ENCODE measurements around the gene PRR36. TPM values are rescaled to one million over a fixed set of nuclear protein-coding genes. Genes with fewer than 3 reads are reported as not detected.
"Not testable (repeated sequence)": the region's sequence is repeated elsewhere in the genome, so short reads cannot be mapped to it uniquely, and the experiment has no call there.

Gene PRR36
- total RNA-seq, 4 donors from 2014 or later: not detected

- TF ChIP-seq CTCF (IDR thresholded peaks at IDR 0.05) (no peak), POLR2A (IDR thresholded peaks at IDR 0.05) (no peak)
- H3K27me3 ChIP-seq: peaks cover 0 to 20% of the 10 kb centered on the region in 2 donors
- H3K9me3 ChIP-seq: no peaks in the 10 kb centered on the region
- peaks cover 0 to 14% (median 0%) of the 10 kb centered on the region in 3 donors for H3K36me3 ChIP-seq
- H3K27ac ChIP-seq: peak overlapping the region; percentile 53 to 98 (median 95)
- DNase-seq: no peak
- peak overlapping the region; percentile 58 to 94 (median 90) for H3K4me3 ChIP-seq
- H3K4me1 ChIP-seq: peaks cover 2 to 51% (median 36%) of the 10 kb centered on the region in 4 donors
These were observed 47.2 kb upstream of the PRR36 start for GRCh38 chr19:7921302-7921966.

GRCh38 chr19:7920519-7921301 is 46.5 kb upstream of the PRR36 start:
- Histone ChIP-seq H3K27me3 (peaks cover 0 to 27% of the 10 kb centered on the region in 2 donors), H3K4me1 (peaks cover 2 to 54% (median 34%) of the 10 kb centered on the region in 4 donors), H3K4me3 (peak overlapping the region; percentile 78 to 94 (median 90)), H3K36me3 (peaks cover 0 to 14% (median 0%) of the 10 kb centered on the region in 3 donors), H3K27ac (peak overlapping the region; percentile 87 to 98 (median 95)), H3K9me3 (no peaks in the 10 kb centered on the region)
- no peak for TF ChIP-seq CTCF (IDR thresholded peaks at IDR 0.05)
- peak in 1 of 2 donors; percentile 45 for TF ChIP-seq POLR2A (IDR thresholded peaks at IDR 0.05)
- peak; percentile 100 for DNase-seq

GRCh38 chr19:7919610-7920518 is 45.7 kb upstream of the PRR36 start, which contains the start of gene SNAPC2:
Gene SNAPC2 (plus strand): TSS chr19:7920338. CDS start chr19:7920367, 29 bp downstream.
- peaks cover 0 to 14% (median 0%) of the 10 kb centered on the region in 3 donors for H3K36me3 ChIP-seq
- no peaks in the 10 kb centered on the region for H3K9me3 ChIP-seq
- H3K4me3 ChIP-seq: peak within 1 kb of the TSS; percentile 78 to 94 (median 90)
- DNase-seq: peak; percentile 94 to 99 (median 98)
- peaks cover 2 to 50% (median 30%) of the 10 kb centered on the region in 4 donors for H3K4me1 ChIP-seq
- peak within 1 kb of the TSS; percentile 87 to 98 (median 95) for H3K27ac ChIP-seq
- peaks cover 0 to 36% of the 10 kb centered on the region in 2 donors for H3K27me3 ChIP-seq
- TF ChIP-seq CTCF (IDR thresholded peaks at IDR 0.05): peak in 1 of 6 experiments; percentile 30
- TF ChIP-seq POLR2A (IDR thresholded peaks at IDR 0.05): peak; percentile 33 to 42

- Histone ChIP-seq H3K27me3 (peaks cover 0 to 38% of the 10 kb centered on the region in 2 donors), H3K9me3 (no peaks in the 10 kb centered on the region), H3K4me1 (peaks cover 2 to 46% (median 29%) of the 10 kb centered on the region in 4 donors), H3K27ac (peak overlapping the region in 3 of 4 donors; percentile 87 to 97 (median 93)), H3K36me3 (peaks cover 0 to 14% (median 0%) of the 10 kb centered on the region in 3 donors), H3K4me3 (peak overlapping the region in 3 of 4 donors; percentile 78 to 94 (median 87))
- TF ChIP-seq POLR2A (IDR thresholded peaks at IDR 0.05) (peak; percentile 46 to 65), CTCF (IDR thresholded peaks at IDR 0.05) (peak in 1 of 6 experiments; percentile 4)
- peak in 2 of 3 donors; percentile 68 to 73 for DNase-seq
These were observed 44.6 kb upstream of the PRR36 start for GRCh38 chr19:7918615-7919421.

GRCh38 chr19:7918062-7918614 is 43.9 kb upstream of the PRR36 start:
- Histone ChIP-seq H3K27me3 (peaks cover 0 to 38% of the 10 kb centered on the region in 2 donors), H3K4me3 (peak overlapping the region in 3 of 4 donors; percentile 49 to 94 (median 78)), H3K36me3 (peaks cover 0 to 15% (median 0%) of the 10 kb centered on the region in 3 donors), H3K4me1 (peaks cover 2 to 46% (median 29%) of the 10 kb centered on the region in 4 donors)
- H3K27ac ChIP-seq, DNase-seq, H3K9me3 ChIP-seq: not testable (repeated sequence)

Measured in Peyer's patch (tissue), 4 donors.